CD14-positive monocyte (primary cell): ENCODE measurements around the gene CNOT1. TPM values are rescaled to one million over a fixed set of nuclear protein-coding genes. Genes with fewer than 3 reads are reported as not detected.

Source experiments
- DNase-seq, 3 donors: peaks; one replicate each; pipeline ENCODE4 v3.0.0-alpha.2; 2011 to 2022
- H2AFZ ChIP-seq: 2 replicates; pipeline ENCODE4 v1.6.0; 2012; ENCODE audit warnings: mild to moderate bottlenecking, low read depth, low read length, inconsistent platforms; ENCODE audit not compliant: insufficient read depth, poor library complexity, severe bottlenecking
- H3K27ac ChIP-seq, 2 donors: 1 replicate in 1 of 2; 2 replicates in 1 of 2; pipeline ENCODE4 v1.5.1; 2012 to 2013; ENCODE audit warnings: low read length in 2 of 2, control low read depth in 1 of 2, inconsistent platforms in 1 of 2, low read depth in 1 of 2, mild to moderate bottlenecking in 1 of 2
- H3K27me3 ChIP-seq, 2 donors: one replicate each; pipeline versions ENCODE4 v1.6.0 to v1.6.1; 2011 to 2013; ENCODE audit warnings: low read length in 2 of 2; ENCODE audit not compliant: control insufficient read depth in 2 of 2, insufficient read depth in 2 of 2
- H3K36me3 ChIP-seq, 2 donors: replicated peaks in 1 of 2; 1 replicate in 1 of 2; 2 replicates in 1 of 2; pipeline versions ENCODE4 v1.5.1 to v1.6.1; 2012 to 2013; ENCODE audit warnings: low read length in 2 of 2, control low read depth in 1 of 2, inconsistent platforms in 1 of 2, mild to moderate bottlenecking in 1 of 2; ENCODE audit not compliant: insufficient read depth in 2 of 2, control insufficient read depth in 1 of 2
- H3K4me1 ChIP-seq, 2 donors: 1 replicate in 1 of 2; 2 replicates in 1 of 2; pipeline versions ENCODE4 v1.5.1 to v1.6.1; 2012 to 2013; ENCODE audit warnings: low read length in 2 of 2, control low read depth in 1 of 2, inconsistent platforms in 1 of 2, mild to moderate bottlenecking in 1 of 2, moderate library complexity in 1 of 2; ENCODE audit not compliant: insufficient read depth in 2 of 2, control insufficient read depth in 1 of 2
- H3K4me2 ChIP-seq: replicated peaks from 2 replicates; pipeline ENCODE3; 2012; ENCODE audit warnings: low read length, moderate library complexity, mild to moderate bottlenecking; ENCODE audit not compliant: poor library complexity, severe bottlenecking; ENCODE audit errors: extremely low read depth
- H3K4me3 ChIP-seq, 3 experiments: fragments of 200-600 bp in 1 of 3; sonication (generic) in 1 of 3; replicated peaks in 1 of 3; 1 replicate in 2 of 3; 2 replicates in 1 of 3; pipeline ENCODE4 v1.5.1; 2011 to 2013; ENCODE audit warnings: low read length in 3 of 3, mild to moderate bottlenecking in 3 of 3, control low read depth in 2 of 3, low read depth in 2 of 3, inconsistent platforms in 1 of 3, moderate library complexity in 1 of 3
- H3K79me2 ChIP-seq: 2 replicates; pipeline ENCODE4 v1.6.0; 2012; ENCODE audit warnings: mild to moderate bottlenecking, control low read depth, inconsistent platforms, low read length, moderate library complexity; ENCODE audit not compliant: insufficient read depth
- H3K9ac ChIP-seq: 2 replicates; pipeline ENCODE4 v1.6.0; 2017; ENCODE audit warnings: low read length, mild to moderate bottlenecking; ENCODE audit not compliant: insufficient read depth, poor library complexity, severe bottlenecking
- H3K9me3 ChIP-seq, 2 donors: replicated peaks in 1 of 2; 1 replicate in 1 of 2; 2 replicates in 1 of 2; pipeline versions ENCODE4 v1.5.1 to v1.6.1; 2012 to 2013; ENCODE audit warnings: low read length in 2 of 2, control low read depth in 1 of 2; ENCODE audit not compliant: control insufficient read depth in 1 of 2, insufficient read depth in 1 of 2
- H4K20me1 ChIP-seq: 2 replicates; pipeline ENCODE4 v1.6.0; 2012; ENCODE audit warnings: mild to moderate bottlenecking, low read length, control low read depth, moderate library complexity; ENCODE audit not compliant: insufficient read depth
- H3K27ac Mint-ChIP-seq, 7 donors: one replicate each; pipeline ENCODE4 v1.8.0; 2020; ENCODE audit warnings: mild to moderate bottlenecking in 7 of 7, mixed read lengths in 7 of 7, moderate library complexity in 6 of 7, inconsistent platforms in 2 of 7
- H3K27me3 Mint-ChIP-seq, 3 donors: one replicate each; pipeline ENCODE4 v1.8.0; 2021 to 2022; ENCODE audit warnings: low read depth in 3 of 3, mild to moderate bottlenecking in 3 of 3, mixed read lengths in 3 of 3, moderate library complexity in 3 of 3, inconsistent platforms in 1 of 3
- H3K36me3 Mint-ChIP-seq, 2 donors: one replicate each; pipeline ENCODE4 v1.8.0; 2020; ENCODE audit warnings: mixed read lengths in 2 of 2, inconsistent platforms in 1 of 2, mild to moderate bottlenecking in 1 of 2
- H3K4me1 Mint-ChIP-seq: one replicate; pipeline ENCODE4 v1.8.0; 2020; ENCODE audit warnings: mild to moderate bottlenecking, mixed read lengths
- H3K4me3 Mint-ChIP-seq, 2 donors: one replicate each; pipeline ENCODE4 v1.8.0; 2020; ENCODE audit warnings: mild to moderate bottlenecking in 2 of 2, mixed read lengths in 2 of 2, moderate library complexity in 1 of 2
- H3K9me3 Mint-ChIP-seq, 7 donors: one replicate each; pipeline ENCODE4 v1.8.0; 2020 to 2022; ENCODE audit warnings: mixed read lengths in 7 of 7, mild to moderate bottlenecking in 6 of 7, moderate library complexity in 6 of 7, inconsistent platforms in 2 of 7
- CTCF ChIP-seq: fragments of 200-600 bp; IDR thresholded peaks from one replicate; pipeline ENCODE4 v1.8.0; 2022; ENCODE audit warnings: antibody characterized with exemption, mild to moderate bottlenecking
- WGBS: methylation state at CpG from one replicate; pipeline ENCODE4 v1.1.5; 2013; ENCODE audit warnings: missing lambda C conversion rate; ENCODE audit not compliant: insufficient coverage; 5-methylcytosine and 5-hydroxymethylcytosine counted together
- intact Hi-C, 2 donors: fragments of 100-400 bp; cut with micrococcal nuclease; formaldehyde crosslinking; loops; one replicate each; pipeline versions ENCODE4 v1.15.0 to v1.15.1; 2023
- polyA plus RNA-seq, 3 donors: library from polyadenylated mRNA; depleted of rRNA in 1 of 3; unstranded in 2 of 3; stranded (reverse) in 1 of 3; fragments of 300-500 nt in 2 of 3; fragments of >200 nt in 1 of 3; fragmentation: Illumina TruSeq in 2 of 3; gene quantifications; 1 replicate in 2 of 3; 2 replicates in 1 of 3; pipeline ENCODE4 v1.2.3, GENCODE V29; 2012 to 2021

The CNOT1 gene
- polyA plus RNA-seq, 3 donors: 50.8 to 182 (median 60.8) TPM

- Mint-ChIP-seq H3K4me3 (no peak overlapping the region), H3K27me3 (peaks cover 6 to 13% (median 7%) of the 10 kb centered on the region in 3 donors), H3K36me3 (no peaks in the 10 kb centered on the region), H3K27ac (no peak overlapping the region), H3K9me3 (no peaks in the 10 kb centered on the region), H3K4me1 (no peaks in the 10 kb centered on the region)
- TF ChIP-seq CTCF: no peak
- Histone ChIP-seq H3K4me3 (no peak overlapping the region), H3K4me2 (no peak overlapping the region), H3K27ac (no peak overlapping the region), H3K4me1 (no peaks in the 10 kb centered on the region), H3K27me3 (no peaks in the 10 kb centered on the region), H3K79me2 (no peaks in the 10 kb centered on the region), H3K9me3 (no peaks in the 10 kb centered on the region), H3K9ac (no peak overlapping the region), H2AFZ (no peak overlapping the region), H3K36me3 (no peaks in the 10 kb centered on the region), H4K20me1 (no peaks in the 10 kb centered on the region)
- WGBS: 74% methylated on average over 3 of the region's 3 CpGs
- intact Hi-C loops: no loop called here
- no peak for DNase-seq
These were observed 23.1 kb upstream of the CNOT1 start for GRCh38 chr16:58652741-58653140.

GRCh38 chr16:58651965-58652348, 22.3 kb upstream of the CNOT1 start:
- Histone ChIP-seq H3K4me2 (no peak overlapping the region), H3K27ac (no peak overlapping the region), H3K36me3 (no peaks in the 10 kb centered on the region), H4K20me1 (no peaks in the 10 kb centered on the region), H3K27me3 (no peaks in the 10 kb centered on the region), H3K79me2 (no peaks in the 10 kb centered on the region), H3K4me1 (no peaks in the 10 kb centered on the region), H3K9me3 (no peaks in the 10 kb centered on the region), H3K9ac (no peak overlapping the region), H2AFZ (no peak overlapping the region), H3K4me3 (no peak overlapping the region)
- Mint-ChIP-seq H3K4me1 (no peaks in the 10 kb centered on the region), H3K4me3 (no peak overlapping the region), H3K9me3 (no peaks in the 10 kb centered on the region), H3K27ac (no peak overlapping the region), H3K36me3 (no peaks in the 10 kb centered on the region), H3K27me3 (peaks cover 4 to 13% (median 4%) of the 10 kb centered on the region in 3 donors)
- intact Hi-C loops: no loop called here
- no peak for DNase-seq
- WGBS: 89% methylated on average over 3 of the region's 3 CpGs
- no peak for TF ChIP-seq CTCF
